K562 (cell line): Measurements from ENCODE around the gene DUOX2. TPM values are rescaled to one million over a fixed set of nuclear protein-coding genes. Genes with fewer than 3 reads are reported as not detected.

ENCODE experiments used
- ATF4 ChIP-seq: fragments of 450-650 bp; formaldehyde crosslinking; IDR thresholded peaks from 2 replicates; pipeline ENCODE4 v1.4.0; 2022; ENCODE audit warnings: mild to moderate bottlenecking, moderate library complexity
- BRF1 ChIP-seq: IDR thresholded peaks from 3 replicates; pipeline ENCODE4 v1.6.1; 2011; ENCODE audit warnings: borderline replicate concordance, mild to moderate bottlenecking; ENCODE audit not compliant: insufficient read length; ENCODE audit errors: extremely low read depth
- CREBBP ChIP-seq: IDR thresholded peaks from one replicate; pipeline ENCODE4 v1.6.1; 2012; ENCODE audit warnings: low read depth, mild to moderate bottlenecking, control low read depth, inconsistent platforms, low read length
- EZH2 ChIP-seq: IDR thresholded peaks from 2 replicates; pipeline ENCODE4 v1.6.1; 2012; ENCODE audit warnings: low read depth, mild to moderate bottlenecking, inconsistent platforms, low read length, borderline replicate concordance
- JUN ChIP-seq, 2 experiments: sonication (generic) in 1 of 2; formaldehyde crosslinking in 1 of 2; IDR thresholded peaks; 2 replicates each; pipeline versions ENCODE4 v1.6.1 to v1.8.0; 2012 to 2022; ENCODE audit warnings: borderline replicate concordance in 2 of 2, mild to moderate bottlenecking in 2 of 2, improper control_type of control experiment in 1 of 2, low read depth in 1 of 2, low read length in 1 of 2, missing genetic modification reagents in 1 of 2
- KDM5B ChIP-seq: fragments of 200-600 bp; sonication (generic); IDR thresholded peaks from 2 replicates; pipeline ENCODE4 v1.6.1; 2012; ENCODE audit warnings: low read depth, mild to moderate bottlenecking, moderate library complexity, low read length, control low read depth, inconsistent platforms; ENCODE audit not compliant: insufficient replicate concordance
- KLF6 ChIP-seq: fragments of 250-450 bp; sonication (Bioruptor Pico); IDR thresholded peaks from 2 replicates; pipeline ENCODE4 v1.4.0; 2020; ENCODE audit warnings: mild to moderate bottlenecking, moderate library complexity, borderline replicate concordance
- PHB ChIP-seq: fragments of 250-450 bp; sonication (Bioruptor Pico); IDR thresholded peaks from 2 replicates; pipeline ENCODE4 v1.5.0; 2021
- PRPF4 ChIP-seq: fragments of 200-400 bp; formaldehyde crosslinking; IDR thresholded peaks from one replicate; pipeline ENCODE4 v1.6.1; 2017; ENCODE audit warnings: low read length, low read depth, mild to moderate bottlenecking; ENCODE audit not compliant: insufficient read depth, poor library complexity, severe bottlenecking
- RBM39 ChIP-seq: fragments of 200-400 bp; formaldehyde crosslinking; optimal IDR thresholded peaks from 2 replicates; pipeline ENCODE3; 2018; ENCODE audit warnings: low read depth, low read length
- RCOR1 ChIP-seq, 2 experiments: IDR thresholded peaks; 2 replicates each; pipeline ENCODE4 v1.6.1; 2012; ENCODE audit warnings: low read depth in 2 of 2, low read length in 2 of 2, borderline replicate concordance in 1 of 2, improper control_type of control experiment in 1 of 2
- SMARCA4 ChIP-seq: fragments of 450-650 bp; IDR thresholded peaks from 2 replicates; pipeline ENCODE4 v1.6.1; 2016
- SP2 ChIP-seq: IDR thresholded peaks from 2 replicates; pipeline ENCODE4 v1.6.1; 2011; ENCODE audit warnings: mild to moderate bottlenecking, low read depth, low read length, moderate library complexity; ENCODE audit not compliant: poor library complexity, severe bottlenecking; ENCODE audit errors: extremely low read depth
- TCF3 ChIP-seq: sonication (generic); formaldehyde crosslinking; IDR thresholded peaks from 2 replicates; pipeline ENCODE4 v1.4.0; 2020; ENCODE audit warnings: mild to moderate bottlenecking, missing genetic modification reagents
- WHSC1 ChIP-seq: IDR thresholded peaks from one replicate; pipeline ENCODE4 v1.6.1; 2012; ENCODE audit warnings: low read length, control low read depth, inconsistent platforms
- ZBTB5 ChIP-seq: fragments of 450-650 bp; IDR thresholded peaks from 2 replicates; pipeline ENCODE4 v1.6.1; 2017; ENCODE audit warnings: antibody characterized with exemption
- ZNF134 ChIP-seq: fragments of 250-450 bp; sonication (Bioruptor Pico); conservative IDR thresholded peaks from 2 replicates; pipeline ENCODE4 v1.4.0; 2020
- ZNF212 ChIP-seq: fragments of 450-650 bp; formaldehyde crosslinking; IDR thresholded peaks from 2 replicates; pipeline ENCODE4 v1.4.0; 2020; ENCODE audit warnings: mild to moderate bottlenecking
- ZNF253 ChIP-seq: fragments of 250-450 bp; sonication (Bioruptor Pico); conservative IDR thresholded peaks from 2 replicates; pipeline ENCODE4 v1.6.1; 2021; ENCODE audit warnings: mild to moderate bottlenecking
- ZNF311 ChIP-seq: fragments of 250-450 bp; sonication (Bioruptor Pico); IDR thresholded peaks from 2 replicates; pipeline ENCODE4 v1.4.0; 2020; ENCODE audit warnings: mild to moderate bottlenecking, moderate library complexity
- ZNF398 ChIP-seq: fragments of 250-450 bp; sonication (Bioruptor Pico); IDR thresholded peaks from 2 replicates; pipeline ENCODE4 v1.8.0; 2021; ENCODE audit warnings: moderate library complexity, mild to moderate bottlenecking, inconsistent platforms
- ZNF449 ChIP-seq: fragments of 250-450 bp; sonication (Bioruptor Pico); IDR thresholded peaks from 2 replicates; pipeline ENCODE4 v1.8.0; 2022; ENCODE audit warnings: moderate library complexity, mild to moderate bottlenecking, inconsistent platforms
- ZSCAN32 ChIP-seq: fragments of 450-650 bp; formaldehyde crosslinking; IDR thresholded peaks from 2 replicates; pipeline ENCODE4 v1.4.0; 2020; ENCODE audit warnings: mild to moderate bottlenecking, moderate library complexity
- polyA plus RNA-seq, 8 experiments: library from polyadenylated mRNA; depleted of rRNA in 4 of 8; stranded (reverse) in 5 of 8; unstranded in 3 of 8; fragments of >200 nt; fragmentation: Nextera tagmentation in 2 of 8; fragmentation: Illumina TruSeq in 1 of 8; extraction: Ambion mirVana in 2 of 8; extraction: Trizol in 1 of 8; gene quantifications; 2 replicates each; pipeline versions ENCODE4 v1.2.1 to v1.2.3, GENCODE V29; 2011 to 2014; ENCODE audit warnings: inconsistent platforms in 1 of 8, missing spikeins in 1 of 8
- total RNA-seq, 7 experiments: library from RNA; depleted of rRNA in 6 of 7; stranded (reverse); fragments of >200 nt in 6 of 7; fragmentation: Illumina TruSeq in 2 of 7; extraction: Trizol in 2 of 7; gene quantifications; 2 replicates each; pipeline versions ENCODE4 v1.2.1 to v1.2.3, GENCODE V29; 2011 to 2021; ENCODE audit warnings: low replicate concordance in 1 of 7

The DUOX2 gene
- total and polyA plus RNA-seq, 9 of the 15 experiments (the other 6 are each of a cell fraction or from before 2014, with no cell fraction given): 0.01 to 0.03 (median 0.02) TPM; not detected in 6

GRCh38 chr15:45091161-45091560 is 22.8 kb downstream of the DUOX2 start (continued):
- no peak for TF ChIP-seq ZNF311
- TF ChIP-seq ZNF134 (CRISPR knock-in tag): no peak
- no peak for TF ChIP-seq KDM5B
- no peak for TF ChIP-seq RBM39
- no peak for TF ChIP-seq WHSC1
- no peak for TF ChIP-seq ZNF449 (CRISPR knock-in tag)
- no peak for TF ChIP-seq ZNF253 (CRISPR knock-in tag)
- TF ChIP-seq CREBBP: no peak
- TF ChIP-seq BRF1: no peak
- TF ChIP-seq ZNF212 (CRISPR knock-in tag): no peak
- peak; percentile 62; the same call in 1 of the 2 replicates for TF ChIP-seq ZBTB5
- TF ChIP-seq SP2: no peak
- peak; percentile 70 for TF ChIP-seq SMARCA4
- no peak for TF ChIP-seq ZSCAN32 (CRISPR knock-in tag)
- TF ChIP-seq EZH2: no peak
- TF ChIP-seq JUN (IDR thresholded peaks at IDR 0.05; ENCODE audit: borderline replicate concordance, low read depth, low read length): peak; percentile 75
- TF ChIP-seq JUN (CRISPR knock-in tag; IDR thresholded peaks at IDR 0.05; ENCODE audit: borderline replicate concordance): no peak
- no peak for TF ChIP-seq PHB (CRISPR knock-in tag)
- TF ChIP-seq RCOR1 (IDR thresholded peaks at IDR 0.05; ENCODE audit: borderline replicate concordance in 1 of 2, low read depth in 2 of 2, low read length in 2 of 2): peak in 1 of 2 experiments; percentile 16; a peak in 1 of 4 replicates
- no peak for TF ChIP-seq ZNF398 (CRISPR knock-in tag)
- 0 out of 2 replicates have a peak, but pooled peaks have one; percentile 12 for TF ChIP-seq TCF3 (CRISPR knock-in tag)
- TF ChIP-seq ATF4 (CRISPR knock-in tag): no peak
- TF ChIP-seq KLF6 (CRISPR knock-in tag): no peak
- TF ChIP-seq PRPF4: no peak
